ENCODE results near the gene OR2Y1. TPM values are rescaled to one million over a fixed set of nuclear protein-coding genes. Genes with fewer than 3 reads are reported as not detected.
"Not testable (repeated sequence)": the region's sequence is repeated elsewhere in the genome, so short reads cannot be mapped to it uniquely, and the experiment has no call there.

OR2Y1 gene, protein sequence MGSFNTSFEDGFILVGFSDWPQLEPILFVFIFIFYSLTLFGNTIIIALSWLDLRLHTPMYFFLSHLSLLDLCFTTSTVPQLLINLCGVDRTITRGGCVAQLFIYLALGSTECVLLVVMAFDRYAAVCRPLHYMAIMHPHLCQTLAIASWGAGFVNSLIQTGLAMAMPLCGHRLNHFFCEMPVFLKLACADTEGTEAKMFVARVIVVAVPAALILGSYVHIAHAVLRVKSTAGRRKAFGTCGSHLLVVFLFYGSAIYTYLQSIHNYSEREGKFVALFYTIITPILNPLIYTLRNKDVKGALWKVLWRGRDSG
- polyA plus RNA-seq (not detected in 2 replicates), polyA minus RNA-seq (not detected in 2 replicates)

DNA sequence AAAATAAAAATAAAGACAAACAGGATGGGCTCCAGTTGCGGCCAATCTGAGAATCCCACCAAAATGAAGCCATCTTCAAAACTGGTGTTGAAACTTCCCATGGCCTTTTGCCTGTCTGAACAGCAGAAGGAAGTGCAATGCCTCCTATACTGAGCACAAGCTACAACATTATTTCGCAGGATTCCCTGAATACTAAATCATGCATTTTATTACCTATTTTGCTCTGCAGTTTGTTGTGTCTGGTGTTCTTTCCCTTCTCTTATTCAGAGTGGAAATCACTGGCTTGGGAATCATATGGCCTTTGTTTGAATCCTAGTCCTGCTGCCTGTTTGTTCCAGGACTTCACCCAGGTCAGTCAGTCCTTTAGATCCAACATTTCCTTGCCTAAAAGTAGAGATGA is at the start of gene OR2Y1:
Gene OR2Y1 (minus strand): TSS at position 101 of the 400 bp plus-strand sequence. CDS start 0 bp downstream, at position 101.
- TF ChIP-seq EP300 (conservative IDR thresholded peaks at IDR 0.05; ENCODE audit: poor library complexity, severe bottlenecking) (no peak), MXI1 (conservative IDR thresholded peaks at IDR 0.05; ENCODE audit: poor library complexity, severe bottlenecking) (no peak), SMC3 (conservative IDR thresholded peaks at IDR 0.05; ENCODE audit: poor library complexity) (no peak), RAD21 (conservative IDR thresholded peaks at IDR 0.05) (no peak), TAF1 (IDR thresholded peaks at IDR 0.05; ENCODE audit: low read depth) (no peak), POLR2AphosphoS5 (IDR thresholded peaks at IDR 0.05) (no peak), EZH2 (IDR thresholded peaks at IDR 0.05; ENCODE audit: borderline replicate concordance, insufficient read depth, low read length, poor library complexity, severe bottlenecking) (no peak)
- TF ChIP-seq, protein P1, sequence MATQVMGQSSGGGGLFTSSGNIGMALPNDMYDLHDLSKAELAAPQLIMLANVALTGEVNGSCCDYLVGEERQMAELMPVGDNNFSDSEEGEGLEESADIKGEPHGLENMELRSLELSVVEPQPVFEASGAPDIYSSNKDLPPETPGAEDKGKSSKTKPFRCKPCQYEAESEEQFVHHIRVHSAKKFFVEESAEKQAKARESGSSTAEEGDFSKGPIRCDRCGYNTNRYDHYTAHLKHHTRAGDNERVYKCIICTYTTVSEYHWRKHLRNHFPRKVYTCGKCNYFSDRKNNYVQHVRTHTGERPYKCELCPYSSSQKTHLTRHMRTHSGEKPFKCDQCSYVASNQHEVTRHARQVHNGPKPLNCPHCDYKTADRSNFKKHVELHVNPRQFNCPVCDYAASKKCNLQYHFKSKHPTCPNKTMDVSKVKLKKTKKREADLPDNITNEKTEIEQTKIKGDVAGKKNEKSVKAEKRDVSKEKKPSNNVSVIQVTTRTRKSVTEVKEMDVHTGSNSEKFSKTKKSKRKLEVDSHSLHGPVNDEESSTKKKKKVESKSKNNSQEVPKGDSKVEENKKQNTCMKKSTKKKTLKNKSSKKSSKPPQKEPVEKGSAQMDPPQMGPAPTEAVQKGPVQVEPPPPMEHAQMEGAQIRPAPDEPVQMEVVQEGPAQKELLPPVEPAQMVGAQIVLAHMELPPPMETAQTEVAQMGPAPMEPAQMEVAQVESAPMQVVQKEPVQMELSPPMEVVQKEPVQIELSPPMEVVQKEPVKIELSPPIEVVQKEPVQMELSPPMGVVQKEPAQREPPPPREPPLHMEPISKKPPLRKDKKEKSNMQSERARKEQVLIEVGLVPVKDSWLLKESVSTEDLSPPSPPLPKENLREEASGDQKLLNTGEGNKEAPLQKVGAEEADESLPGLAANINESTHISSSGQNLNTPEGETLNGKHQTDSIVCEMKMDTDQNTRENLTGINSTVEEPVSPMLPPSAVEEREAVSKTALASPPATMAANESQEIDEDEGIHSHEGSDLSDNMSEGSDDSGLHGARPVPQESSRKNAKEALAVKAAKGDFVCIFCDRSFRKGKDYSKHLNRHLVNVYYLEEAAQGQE (IDR thresholded peaks at IDR 0.05; ENCODE audit: borderline replicate concordance): no peak
- TF ChIP-seq, protein P2, sequence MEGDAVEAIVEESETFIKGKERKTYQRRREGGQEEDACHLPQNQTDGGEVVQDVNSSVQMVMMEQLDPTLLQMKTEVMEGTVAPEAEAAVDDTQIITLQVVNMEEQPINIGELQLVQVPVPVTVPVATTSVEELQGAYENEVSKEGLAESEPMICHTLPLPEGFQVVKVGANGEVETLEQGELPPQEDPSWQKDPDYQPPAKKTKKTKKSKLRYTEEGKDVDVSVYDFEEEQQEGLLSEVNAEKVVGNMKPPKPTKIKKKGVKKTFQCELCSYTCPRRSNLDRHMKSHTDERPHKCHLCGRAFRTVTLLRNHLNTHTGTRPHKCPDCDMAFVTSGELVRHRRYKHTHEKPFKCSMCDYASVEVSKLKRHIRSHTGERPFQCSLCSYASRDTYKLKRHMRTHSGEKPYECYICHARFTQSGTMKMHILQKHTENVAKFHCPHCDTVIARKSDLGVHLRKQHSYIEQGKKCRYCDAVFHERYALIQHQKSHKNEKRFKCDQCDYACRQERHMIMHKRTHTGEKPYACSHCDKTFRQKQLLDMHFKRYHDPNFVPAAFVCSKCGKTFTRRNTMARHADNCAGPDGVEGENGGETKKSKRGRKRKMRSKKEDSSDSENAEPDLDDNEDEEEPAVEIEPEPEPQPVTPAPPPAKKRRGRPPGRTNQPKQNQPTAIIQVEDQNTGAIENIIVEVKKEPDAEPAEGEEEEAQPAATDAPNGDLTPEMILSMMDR (IDR thresholded peaks at IDR 0.05; ENCODE audit: poor library complexity, severe bottlenecking): no peak
- Histone ChIP-seq H3K9ac (ENCODE audit: low read length) (no peak within 1 kb of the TSS), H3K4me3 (ENCODE audit: low read length) (no peak within 1 kb of the TSS), H2AFZ (ENCODE audit: low read depth, low read length) (no peak within 1 kb of the TSS), H3F3A (ENCODE audit: insufficient read depth, low read length, poor library complexity, severe bottlenecking) (no peaks in the 10 kb centered on the region), H3K9me2 (ENCODE audit: insufficient read depth, low read length) (no peaks in the 10 kb centered on the region), H3K27me3 (ENCODE audit: insufficient read depth, low read depth, low read length) (no peaks in the 10 kb centered on the region), H3K79me2 (replicated peaks; ENCODE audit: insufficient read depth, low read length) (no peaks in the 10 kb centered on the region), H3K9me3 (ENCODE audit: low read length) (no peaks in the 10 kb centered on the region), H4K20me1 (ENCODE audit: insufficient read depth) (no peaks in the 10 kb centered on the region), H3K36me3 (ENCODE audit: insufficient read depth, low read length) (no peaks in the 10 kb centered on the region), H3K4me2 (ENCODE audit: low read length) (no peak within 1 kb of the TSS), H3K27ac (ENCODE audit: low read length) (no peak within 1 kb of the TSS)

DNA sequence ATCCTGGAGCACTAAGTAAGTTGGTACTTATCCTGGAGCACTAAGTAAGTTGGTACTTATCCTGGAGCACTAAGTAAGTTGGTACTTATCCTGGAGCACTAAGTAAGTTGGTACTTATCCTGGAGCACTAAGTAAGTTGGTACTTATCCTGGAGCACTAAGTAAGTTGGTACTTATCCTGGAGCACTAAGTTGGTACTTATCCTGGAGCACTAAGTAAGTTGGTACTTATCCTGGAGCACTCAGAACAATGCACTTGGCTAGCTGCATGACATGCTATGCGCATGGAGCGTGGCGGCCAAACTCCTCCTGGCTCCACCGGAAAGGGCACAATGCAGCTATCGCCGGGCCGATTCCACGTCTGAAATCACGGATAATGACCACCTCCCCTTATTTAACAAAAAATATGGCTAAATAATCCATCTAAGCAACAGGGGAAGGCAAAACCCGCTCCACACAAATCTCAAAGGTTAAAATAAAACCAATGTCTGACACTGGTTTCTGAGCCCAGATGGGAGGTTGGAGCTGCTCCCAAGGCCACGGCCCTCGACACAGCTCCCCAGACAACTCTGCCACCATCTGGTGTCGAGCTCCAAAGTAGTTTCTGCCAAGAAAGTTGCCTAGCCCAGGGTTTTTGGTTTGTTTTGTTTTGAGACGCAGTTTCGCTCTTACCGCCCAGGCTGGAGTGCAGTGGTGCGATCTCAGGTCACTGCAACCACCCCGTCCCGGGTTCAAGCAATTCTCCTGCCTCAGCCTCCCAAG is 49.0 kb upstream of the OR2Y1 start:
- not testable (repeated sequence) for H3K27ac ChIP-seq (ENCODE audit: low read length); H2AFZ ChIP-seq (ENCODE audit: low read depth, low read length); H3K27me3 ChIP-seq (ENCODE audit: insufficient read depth, low read depth, low read length); H3K9ac ChIP-seq (ENCODE audit: low read length); H3K79me2 ChIP-seq (replicated peaks; ENCODE audit: insufficient read depth, low read length); H3K36me3 ChIP-seq (ENCODE audit: insufficient read depth, low read length); H3K4me2 ChIP-seq (ENCODE audit: low read length); H4K20me1 ChIP-seq (ENCODE audit: insufficient read depth); H3K4me3 ChIP-seq (ENCODE audit: low read length); H3K9me3 ChIP-seq (ENCODE audit: low read length); H3F3A ChIP-seq (ENCODE audit: insufficient read depth, low read length, poor library complexity, severe bottlenecking); H3K9me2 ChIP-seq (ENCODE audit: insufficient read depth, low read length)

Measured in neural cell (in vitro differentiated cells).